Mucosa of stomach (tissue), 1 donor: ENCODE measurements around the gene SERPINA4.
"Not testable (repeated sequence)": the region's sequence is repeated elsewhere in the genome, so short reads cannot be mapped to it uniquely, and the experiment has no call there.

Experiments used
- H3K27me3 ChIP-seq: one replicate; pipeline ENCODE4 v1.7.0; 2013; ENCODE audit warnings: mild to moderate bottlenecking, low read length; ENCODE audit not compliant: control insufficient read depth, insufficient read depth
- H3K36me3 ChIP-seq: one replicate; pipeline ENCODE4 v1.7.0; 2013; ENCODE audit warnings: low read length; ENCODE audit not compliant: control insufficient read depth, insufficient read depth
- H3K4me1 ChIP-seq: one replicate; pipeline ENCODE4 v1.7.0; 2013; ENCODE audit warnings: mild to moderate bottlenecking, low read length; ENCODE audit not compliant: control insufficient read depth, insufficient read depth
- H3K4me3 ChIP-seq: one replicate; pipeline ENCODE4 v1.7.0; 2013; ENCODE audit warnings: low read length
- H3K9ac ChIP-seq: one replicate; pipeline ENCODE4 v1.7.0; 2013; ENCODE audit warnings: mild to moderate bottlenecking, low read length, moderate library complexity
- H3K9me3 ChIP-seq: one replicate; pipeline ENCODE4 v1.7.0; 2013; ENCODE audit warnings: mild to moderate bottlenecking, low read length, moderate library complexity; ENCODE audit not compliant: control insufficient read depth
- donor health status: Pancreatic carcinoma.

SERPINA4 gene

DNA sequence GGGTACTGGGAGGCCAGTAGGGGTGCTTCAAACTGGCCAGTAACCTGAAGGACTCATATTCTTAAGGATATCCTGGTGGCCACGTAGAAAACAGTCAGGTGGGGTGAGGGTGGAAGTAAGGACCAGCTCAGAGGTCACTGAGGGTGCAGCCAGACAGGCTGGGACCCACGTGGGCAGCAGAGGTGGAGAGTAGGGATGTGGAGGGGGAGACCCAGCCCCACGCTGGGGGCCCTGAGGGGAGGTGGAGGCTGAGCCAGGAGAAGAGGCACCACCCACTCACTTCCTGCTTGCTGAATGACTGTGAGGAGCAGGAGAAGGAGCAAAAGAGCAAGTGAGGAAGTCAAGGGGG is 38.4 kb downstream of the SERPINA4 start:
- no peaks in the 10 kb centered on the region for H3K27me3 ChIP-seq
- H3K4me1 ChIP-seq = peaks cover 41% of the 10 kb centered on the region
- no peaks in the 10 kb centered on the region for H3K36me3 ChIP-seq
- no peak overlapping the region for H3K4me3 ChIP-seq
- no peaks in the 10 kb centered on the region for H3K9me3 ChIP-seq
- peak overlapping the region; percentile 29 for H3K9ac ChIP-seq

DNA sequence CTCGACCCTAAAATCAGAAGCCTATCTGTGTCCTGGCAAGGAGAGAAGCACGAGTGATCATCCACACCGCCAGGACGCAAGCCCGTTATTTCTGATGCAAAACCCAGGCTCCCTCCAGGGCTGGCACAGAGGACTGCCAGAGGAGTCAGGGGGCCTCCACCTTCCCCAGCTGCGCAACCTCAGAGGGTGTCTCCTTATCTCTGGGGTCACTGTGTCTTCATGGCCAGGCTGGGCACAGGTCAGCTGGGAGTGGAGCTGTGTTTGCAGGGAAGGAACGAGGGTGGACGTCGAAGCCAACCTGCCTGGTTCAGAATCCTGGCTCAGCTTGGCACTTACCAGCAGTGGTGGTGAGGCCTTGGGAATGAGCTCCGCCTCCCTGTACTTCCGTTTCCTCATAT is 38.9 kb downstream of the SERPINA4 start:
- no peak overlapping the region for H3K4me3 ChIP-seq
- peak overlapping the region; percentile 29 for H3K9ac ChIP-seq
- H3K4me1 ChIP-seq = peaks cover 41% of the 10 kb centered on the region
- no peaks in the 10 kb centered on the region for H3K36me3 ChIP-seq
- no peaks in the 10 kb centered on the region for H3K27me3 ChIP-seq
- H3K9me3 ChIP-seq = no peaks in the 10 kb centered on the region

GRCh38 chr14:94601884-94602391 is 40.7 kb downstream of the SERPINA4 start:
- Histone ChIP-seq H3K9me3 (no peaks in the 10 kb centered on the region), H3K9ac (no peak overlapping the region), H3K4me3 (no peak overlapping the region), H3K36me3 (no peaks in the 10 kb centered on the region), H3K4me1 (peaks cover 41% of the 10 kb centered on the region), H3K27me3 (no peaks in the 10 kb centered on the region)

GRCh38 chr14:94602722-94603121 is 41.5 kb downstream of the SERPINA4 start:
- Histone ChIP-seq H3K27me3 (no peaks in the 10 kb centered on the region), H3K9me3 (no peaks in the 10 kb centered on the region), H3K4me1 (peaks cover 41% of the 10 kb centered on the region), H3K4me3 (no peak overlapping the region), H3K36me3 (no peaks in the 10 kb centered on the region), H3K9ac (no peak overlapping the region)

GRCh38 chr14:94605361-94605760 is 44.1 kb downstream of the SERPINA4 start:
- Histone ChIP-seq H3K4me3 (no peak overlapping the region), H3K4me1 (peaks cover 19% of the 10 kb centered on the region), H3K9ac (no peak overlapping the region), H3K9me3 (no peaks in the 10 kb centered on the region), H3K27me3 (no peaks in the 10 kb centered on the region), H3K36me3 (no peaks in the 10 kb centered on the region)

- not testable (repeated sequence) for H3K9me3 ChIP-seq, H3K4me3 ChIP-seq, H3K36me3 ChIP-seq, H3K27me3 ChIP-seq, H3K4me1 ChIP-seq, H3K9ac ChIP-seq
Measured at GRCh38 chr14:94608966-94609365, 47.7 kb downstream of the SERPINA4 start.

GRCh38 chr14:94611179-94611578 is 49.9 kb downstream of the SERPINA4 start:
- Histone ChIP-seq H3K27me3 (no peaks in the 10 kb centered on the region), H3K36me3 (no peaks in the 10 kb centered on the region), H3K9me3 (no peaks in the 10 kb centered on the region), H3K4me1 (no peaks in the 10 kb centered on the region), H3K4me3 (no peak overlapping the region), H3K9ac (no peak overlapping the region)

- Histone ChIP-seq H3K27me3 (no peaks in the 10 kb centered on the region), H3K9ac (no peak within 1 kb of the TSS), H3K9me3 (no peaks in the 10 kb centered on the region), H3K36me3 (no peaks in the 10 kb centered on the region), H3K4me1 (no peaks in the 10 kb centered on the region), H3K4me3 (no peak within 1 kb of the TSS)
Measured at GRCh38 chr14:94612174-94612573, 50.9 kb downstream of the SERPINA4 start, which contains the start of gene SERPINA3. Gene SERPINA3, plus strand, starts transcription at chr14:94612391. Its CDS starts 2,051 bp downstream, at chr14:94614442.

DNA sequence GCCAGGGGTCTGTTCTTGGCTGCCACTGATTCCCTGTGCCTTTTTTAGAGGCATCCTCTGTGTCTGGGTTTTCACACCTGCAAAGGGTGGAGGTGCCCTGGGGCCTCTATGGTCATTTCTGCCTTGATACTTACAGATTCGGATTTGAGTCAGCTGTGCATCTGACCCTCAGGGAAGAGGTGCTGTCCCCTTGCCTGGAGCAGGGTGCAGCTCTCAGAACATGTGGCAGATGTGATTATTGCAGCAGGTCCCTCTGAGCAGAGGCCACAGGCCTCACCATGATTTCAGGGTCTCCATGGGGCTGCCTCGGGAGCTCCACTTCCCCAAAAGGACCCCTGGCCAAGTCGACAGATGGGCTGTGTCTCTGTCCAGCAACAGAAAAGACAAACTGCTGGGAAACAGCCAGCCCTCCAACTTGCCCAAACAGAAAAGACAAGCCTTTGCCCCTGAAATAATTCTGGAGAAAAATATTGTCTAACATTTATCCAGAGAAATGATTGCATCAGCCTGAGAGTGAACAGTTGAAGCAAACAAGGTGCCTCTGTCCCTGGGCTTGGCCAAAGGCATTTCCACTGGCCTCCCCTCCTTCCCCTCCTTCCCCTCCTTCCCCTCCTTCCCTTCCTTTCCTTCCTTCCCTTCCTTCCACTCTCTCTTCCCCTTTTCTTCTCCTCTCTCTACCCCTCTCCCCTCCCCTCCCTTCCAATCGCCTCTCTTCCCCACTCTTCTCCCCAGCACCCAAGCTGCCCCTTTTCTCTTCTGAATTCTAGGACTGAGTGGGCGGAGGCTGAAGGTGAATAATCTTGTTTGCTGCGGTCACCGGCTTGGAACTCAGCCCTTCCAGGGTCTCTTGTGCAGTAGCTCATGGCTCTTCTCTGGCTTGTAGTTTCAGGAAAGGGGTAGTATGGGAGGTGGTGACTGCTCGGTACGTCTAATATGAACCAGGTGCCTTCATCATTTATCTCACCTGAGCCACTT is 51.6 kb downstream of the SERPINA4 start:
- Histone ChIP-seq H3K9ac (no peak overlapping the region), H3K4me1 (no peaks in the 10 kb centered on the region), H3K9me3 (no peaks in the 10 kb centered on the region), H3K27me3 (no peaks in the 10 kb centered on the region), H3K4me3 (no peak overlapping the region), H3K36me3 (no peaks in the 10 kb centered on the region)

DNA sequence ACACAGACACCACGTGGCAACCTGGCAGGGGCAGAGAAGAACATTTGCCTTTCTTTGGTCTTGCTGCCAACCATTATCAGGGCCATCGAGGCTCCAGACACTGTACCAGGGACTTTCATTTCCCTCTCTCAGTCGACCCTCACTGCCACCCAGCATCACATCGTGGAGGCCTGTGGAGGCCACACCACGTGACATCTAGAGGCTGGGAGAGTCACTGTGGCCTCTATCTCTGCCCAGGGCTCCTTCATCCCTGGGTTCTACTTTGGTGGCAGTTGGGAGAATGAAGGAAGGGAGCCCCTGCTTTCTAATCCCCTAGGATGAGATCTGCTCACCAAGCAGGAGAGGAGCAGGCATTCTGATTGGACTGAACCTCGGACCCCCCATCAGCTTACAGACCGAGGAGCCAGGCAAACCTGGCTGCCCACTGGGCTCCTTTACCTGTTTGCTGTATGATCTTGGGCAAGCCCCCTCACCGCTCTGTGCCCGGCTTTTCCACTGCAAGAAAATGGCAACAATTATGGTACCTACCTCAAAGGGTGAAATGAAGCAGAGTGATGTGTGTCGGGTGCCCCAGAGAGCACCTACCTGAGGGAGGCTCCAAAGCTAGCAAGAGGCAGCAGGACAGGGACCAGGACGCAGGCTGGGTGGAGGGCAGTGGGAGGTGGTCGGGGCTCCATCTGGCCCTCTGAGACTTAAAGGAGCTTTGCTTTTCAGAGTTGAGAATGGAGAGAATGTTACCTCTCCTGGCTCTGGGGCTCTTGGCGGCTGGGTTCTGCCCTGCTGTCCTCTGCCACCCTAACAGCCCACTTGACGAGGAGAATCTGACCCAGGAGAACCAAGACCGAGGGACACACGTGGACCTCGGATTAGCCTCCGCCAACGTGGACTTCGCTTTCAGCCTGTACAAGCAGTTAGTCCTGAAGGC is 52.7 kb downstream of the SERPINA4 start:
- Histone ChIP-seq H3K4me1 (no peaks in the 10 kb centered on the region), H3K9ac (no peak overlapping the region), H3K27me3 (no peaks in the 10 kb centered on the region), H3K9me3 (no peaks in the 10 kb centered on the region), H3K36me3 (no peaks in the 10 kb centered on the region), H3K4me3 (no peak overlapping the region)

DNA sequence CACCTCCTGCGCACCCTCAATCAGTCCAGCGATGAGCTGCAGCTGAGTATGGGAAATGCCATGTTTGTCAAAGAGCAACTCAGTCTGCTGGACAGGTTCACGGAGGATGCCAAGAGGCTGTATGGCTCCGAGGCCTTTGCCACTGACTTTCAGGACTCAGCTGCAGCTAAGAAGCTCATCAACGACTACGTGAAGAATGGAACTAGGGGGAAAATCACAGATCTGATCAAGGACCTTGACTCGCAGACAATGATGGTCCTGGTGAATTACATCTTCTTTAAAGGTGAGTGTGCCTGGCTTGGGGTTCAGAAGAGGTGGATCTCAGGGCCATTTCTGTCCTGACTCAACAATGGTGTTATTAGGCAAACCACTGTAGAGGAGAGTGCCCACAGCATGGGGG is 53.6 kb downstream of the SERPINA4 start:
- no peak overlapping the region for H3K4me3 ChIP-seq
- no peaks in the 10 kb centered on the region for H3K27me3 ChIP-seq
- no peak overlapping the region for H3K9ac ChIP-seq
- H3K9me3 ChIP-seq = no peaks in the 10 kb centered on the region
- H3K36me3 ChIP-seq = no peaks in the 10 kb centered on the region
- no peaks in the 10 kb centered on the region for H3K4me1 ChIP-seq

GRCh38 chr14:94615254-94615653 is 54.0 kb downstream of the SERPINA4 start:
- no peaks in the 10 kb centered on the region for H3K27me3 ChIP-seq
- no peak overlapping the region for H3K4me3 ChIP-seq
- no peaks in the 10 kb centered on the region for H3K9me3 ChIP-seq
- H3K36me3 ChIP-seq = no peaks in the 10 kb centered on the region
- no peaks in the 10 kb centered on the region for H3K4me1 ChIP-seq
- no peak overlapping the region for H3K9ac ChIP-seq
